Neural cell (in vitro differentiated cells): Measurements from ENCODE around the gene PRR5L. TPM values are rescaled to one million over a fixed set of nuclear protein-coding genes. Genes with fewer than 3 reads are reported as not detected.

Source experiments
- H2AFZ ChIP-seq: fragments of 200-600, 300-800 bp; sonication (generic), shearing (Covaris generic); 2 replicates; pipeline ENCODE4 v1.6.0; 2014; ENCODE audit warnings: low read depth, mild to moderate bottlenecking, antibody characterized with exemption, low read length, moderate library complexity
- H3F3A ChIP-seq: fragments of 200-600 bp; shearing (Covaris generic); 2 replicates; pipeline ENCODE4 v1.6.1; 2016; ENCODE audit warnings: mild to moderate bottlenecking, moderate library complexity, mixed read lengths, antibody characterized with exemption, low read length; ENCODE audit not compliant: insufficient read depth, poor library complexity, severe bottlenecking
- H3K27ac ChIP-seq: fragments of 200-600, 300-800 bp; sonication (generic), shearing (Covaris generic); 2 replicates; pipeline ENCODE4 v1.5.1; 2014; ENCODE audit warnings: mild to moderate bottlenecking, low read length, moderate library complexity
- H3K27me3 ChIP-seq: fragments of 300-800, 200-600 bp; sonication (generic), shearing (Covaris generic); 2 replicates; pipeline ENCODE4 v1.6.0; 2014; ENCODE audit warnings: mild to moderate bottlenecking, low read depth, low read length, moderate library complexity; ENCODE audit not compliant: insufficient read depth
- H3K36me3 ChIP-seq: fragments of 300-800, 200-600 bp; sonication (generic), shearing (Covaris generic); 2 replicates; pipeline ENCODE4 v1.5.1; 2014; ENCODE audit warnings: mild to moderate bottlenecking, antibody characterized with exemption, low read length, moderate library complexity; ENCODE audit not compliant: insufficient read depth
- H3K4me2 ChIP-seq: fragments of 300-800, 200-600 bp; sonication (generic), shearing (Covaris generic); 2 replicates; pipeline ENCODE4 v1.6.0; 2014; ENCODE audit warnings: mild to moderate bottlenecking, low read length
- H3K4me3 ChIP-seq: fragments of 300-800, 200-600 bp; sonication (generic), shearing (Covaris generic); 2 replicates; pipeline ENCODE4 v1.5.1; 2014; ENCODE audit warnings: mild to moderate bottlenecking, low read length, moderate library complexity
- H3K79me2 ChIP-seq: fragments of 200-600 bp; shearing (Covaris generic); replicated peaks from 2 replicates; pipeline ENCODE4 v1.6.0; 2014; ENCODE audit warnings: mild to moderate bottlenecking, low read length, moderate library complexity; ENCODE audit not compliant: insufficient read depth
- H3K9ac ChIP-seq: fragments of 300-800, 200-600 bp; sonication (generic), shearing (Covaris generic); 2 replicates; pipeline ENCODE4 v1.6.1; 2016; ENCODE audit warnings: mild to moderate bottlenecking, low read length, mixed read lengths
- H3K9me2 ChIP-seq: fragments of 200-600 bp; shearing (Covaris generic); 2 replicates; pipeline ENCODE4 v1.6.1; 2016; ENCODE audit warnings: mild to moderate bottlenecking, low read length, mixed read lengths; ENCODE audit not compliant: insufficient read depth
- H3K9me3 ChIP-seq: fragments of 200-600, 300-800 bp; sonication (generic), shearing (Covaris generic); 2 replicates; pipeline ENCODE4 v1.6.1; 2016; ENCODE audit warnings: mild to moderate bottlenecking, mixed run types, low read length, moderate library complexity, mixed read lengths
- H4K20me1 ChIP-seq: fragments of 200-600 bp; shearing (Covaris generic); 2 replicates; pipeline ENCODE4 v1.6.1; 2016; ENCODE audit warnings: mild to moderate bottlenecking, mixed run types; ENCODE audit not compliant: insufficient read depth
- CTCF ChIP-seq: fragments of 450-650 bp; IDR thresholded peaks from 2 replicates; pipeline ENCODE4 v1.5.1; 2014; ENCODE audit warnings: antibody characterized with exemption, mild to moderate bottlenecking, moderate library complexity; ENCODE audit not compliant: poor library complexity, severe bottlenecking
- EP300 ChIP-seq: fragments of 450-650 bp; conservative IDR thresholded peaks from 2 replicates; pipeline ENCODE4 v1.6.1; 2014; ENCODE audit warnings: antibody characterized with exemption, mild to moderate bottlenecking, moderate library complexity; ENCODE audit not compliant: poor library complexity, severe bottlenecking
- EZH2 ChIP-seq: fragments of 200-600, 300-800 bp; shearing (Covaris generic), sonication (generic); IDR thresholded peaks from 2 replicates; pipeline ENCODE4 v1.6.1; 2014; ENCODE audit warnings: antibody characterized with exemption, low read length, borderline replicate concordance, mild to moderate bottlenecking; ENCODE audit not compliant: insufficient read depth, poor library complexity, severe bottlenecking
- MXI1 ChIP-seq: fragments of 450-650 bp; conservative IDR thresholded peaks from 2 replicates; pipeline ENCODE4 v1.6.1; 2014; ENCODE audit warnings: antibody characterized with exemption, mild to moderate bottlenecking; ENCODE audit not compliant: poor library complexity, severe bottlenecking
- POLR2AphosphoS5 ChIP-seq: IDR thresholded peaks from 2 replicates; pipeline ENCODE4 v1.6.1; 2012
- RAD21 ChIP-seq: fragments of 450-650 bp; conservative IDR thresholded peaks from 2 replicates; pipeline ENCODE4 v1.6.1; 2014; ENCODE audit warnings: antibody characterized with exemption, mild to moderate bottlenecking, moderate library complexity
- REST ChIP-seq: IDR thresholded peaks from 2 replicates; pipeline ENCODE4 v1.6.1; 2012; ENCODE audit warnings: borderline replicate concordance
- SMC3 ChIP-seq: fragments of 450-650 bp; conservative IDR thresholded peaks from 2 replicates; pipeline ENCODE4 v1.6.1; 2014; ENCODE audit warnings: antibody characterized with exemption, mild to moderate bottlenecking, moderate library complexity; ENCODE audit not compliant: poor library complexity
- TAF1 ChIP-seq: IDR thresholded peaks from 2 replicates; pipeline ENCODE4 v1.6.1; 2012; ENCODE audit warnings: low read depth
- polyA plus RNA-seq: library from polyadenylated mRNA; depleted of rRNA; stranded (reverse); fragments of >200 nt; gene quantifications from 2 replicates; pipeline ENCODE4 v1.2.3, GENCODE V29; 2014

The PRR5L gene
- polyA plus RNA-seq, 1 donor from 2014 or later: 0.22 TPM

- no peaks in the 10 kb centered on the region for H3K27me3 ChIP-seq
- no peaks in the 10 kb centered on the region for H3K79me2 ChIP-seq
- no peaks in the 10 kb centered on the region for H4K20me1 ChIP-seq
- H3K9me2 ChIP-seq: no peaks in the 10 kb centered on the region
- H3K4me2 ChIP-seq: no peak overlapping the region
- H3F3A ChIP-seq: no peaks in the 10 kb centered on the region
- no peak overlapping the region for H2AFZ ChIP-seq
- H3K4me3 ChIP-seq: no peak overlapping the region
- H3K9ac ChIP-seq: no peak overlapping the region
- TF ChIP-seq EP300: no peak
- no peak for TF ChIP-seq SMC3
- no peak for TF ChIP-seq EZH2
- TF ChIP-seq TAF1: no peak
- TF ChIP-seq CTCF: no peak
- H3K27ac ChIP-seq: no peak overlapping the region
- H3K9me3 ChIP-seq: no peaks in the 10 kb centered on the region
- H3K36me3 ChIP-seq: no peaks in the 10 kb centered on the region
Measured at GRCh38 chr11:36402568-36403170, 106.6 kb downstream of the PRR5L start.

- Histone ChIP-seq H3K4me2 (no peak overlapping the region), H2AFZ (no peak overlapping the region)
Measured at GRCh38 chr11:36403661-36404060, 107.6 kb downstream of the PRR5L start.

More at GRCh38 chr11:36403661-36404060, 107.6 kb downstream of the PRR5L start:
- Histone ChIP-seq H3K9me3 (no peaks in the 10 kb centered on the region), H3K9ac (no peak overlapping the region), H3K36me3 (no peaks in the 10 kb centered on the region), H3K4me3 (no peak overlapping the region), H3K27ac (no peak overlapping the region), H3K9me2 (no peaks in the 10 kb centered on the region), H3K79me2 (no peaks in the 10 kb centered on the region), H4K20me1 (no peaks in the 10 kb centered on the region), H3F3A (no peaks in the 10 kb centered on the region), H3K27me3 (no peaks in the 10 kb centered on the region)
- TF ChIP-seq MXI1: no peak
- TF ChIP-seq RAD21: no peak
- no peak for TF ChIP-seq EP300
- no peak for TF ChIP-seq REST
- TF ChIP-seq TAF1: no peak
- no peak for TF ChIP-seq CTCF
- no peak for TF ChIP-seq EZH2
- no peak for TF ChIP-seq POLR2AphosphoS5
- no peak for TF ChIP-seq SMC3
